GM12891 (cell line): ENCODE measurements around the gene SATB2.

Source experiments
- DNase-seq: peaks from one replicate; pipeline ENCODE4 v3.0.0; 2011; ENCODE audit warnings: low spot score; ENCODE audit not compliant: insufficient read length
- FAIRE-seq: peaks from 2 replicates; lab custom pipeline; 2011; peaks lifted over from hg19 to GRCh38; lab: Jason Lieb, UNC
- PAX5 ChIP-seq: IDR thresholded peaks from 2 replicates; pipeline ENCODE4 v1.6.1; 2011; ENCODE audit warnings: low read length, moderate library complexity, mild to moderate bottlenecking; ENCODE audit not compliant: insufficient read depth, severe bottlenecking
- POLR2A ChIP-seq: IDR thresholded peaks from 2 replicates; pipeline ENCODE4 v1.6.1; 2011; ENCODE audit warnings: low read depth, low read length, control low read depth
- POLR2AphosphoS5 ChIP-seq: IDR thresholded peaks from 2 replicates; pipeline ENCODE4 v1.6.1; 2011; ENCODE audit warnings: low read depth, low read length, control low read depth
- POU2F2 ChIP-seq: IDR thresholded peaks from 2 replicates; pipeline ENCODE4 v1.6.1; 2011; ENCODE audit warnings: low read depth, mild to moderate bottlenecking, control low read depth, low read length, moderate library complexity
- SPI1 ChIP-seq: IDR thresholded peaks from 2 replicates; pipeline ENCODE4 v1.6.1; 2011; ENCODE audit warnings: low read depth, low read length, control low read depth
- TAF1 ChIP-seq: IDR thresholded peaks from 2 replicates; pipeline ENCODE4 v1.6.1; 2011; ENCODE audit warnings: low read depth, low read length, control low read depth

The SATB2 gene

DNA sequence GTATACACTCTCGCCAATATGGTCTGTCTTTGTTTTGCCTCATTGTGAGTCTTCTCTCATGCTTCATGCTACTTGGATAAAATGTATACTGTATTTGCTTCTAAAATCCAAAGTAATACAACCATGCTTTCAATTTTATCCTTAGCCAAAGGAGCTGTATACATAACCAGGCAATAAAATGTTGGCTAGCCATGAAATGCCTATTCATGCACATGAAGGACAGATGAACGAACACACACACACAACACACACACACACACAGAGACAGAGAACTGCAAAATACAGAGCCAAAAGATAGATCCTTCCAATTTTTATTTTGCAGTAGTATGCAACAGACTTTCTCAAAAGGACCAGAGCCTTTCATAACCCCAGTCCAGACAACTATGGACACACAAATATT is 113.7 kb downstream of the SATB2 start:
- DNase-seq (no peak), FAIRE-seq (no peak)
- TF ChIP-seq TAF1 (no peak), POLR2AphosphoS5 (no peak), POU2F2 (no peak), PAX5 (no peak), POLR2A (no peak), SPI1 (no peak)

DNA sequence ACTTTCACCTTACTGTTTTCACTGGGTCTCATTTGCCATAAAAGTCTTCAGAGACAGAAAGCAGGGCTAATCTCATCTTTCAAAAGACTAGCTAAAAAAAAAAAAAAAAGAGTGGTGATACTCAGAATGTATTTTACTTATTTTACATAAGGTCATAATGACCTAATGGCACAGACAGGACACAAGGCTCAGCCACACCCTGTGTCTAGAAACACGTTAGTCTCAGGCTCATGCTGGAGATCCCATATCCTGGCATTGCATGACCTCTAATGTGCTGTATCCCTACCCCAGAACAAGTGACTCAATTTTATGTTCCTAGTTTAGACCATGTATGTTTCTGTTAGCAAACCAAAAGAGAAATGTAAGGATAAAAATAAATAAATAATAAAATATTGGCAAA is 115.4 kb downstream of the SATB2 start:
- FAIRE-seq: no peak
- no peak for DNase-seq
- no peak for TF ChIP-seq POU2F2
- no peak for TF ChIP-seq POLR2A
- TF ChIP-seq SPI1: no peak
- no peak for TF ChIP-seq TAF1
- TF ChIP-seq POLR2AphosphoS5: no peak
- no peak for TF ChIP-seq PAX5

- TF ChIP-seq PAX5 (no peak), SPI1 (no peak), POLR2AphosphoS5 (no peak), TAF1 (no peak), POU2F2 (no peak), POLR2A (no peak)
- FAIRE-seq: no peak
- DNase-seq: no peak
Measured at GRCh38 chr2:199341123-199341522, 116.6 kb downstream of the SATB2 start.

DNA sequence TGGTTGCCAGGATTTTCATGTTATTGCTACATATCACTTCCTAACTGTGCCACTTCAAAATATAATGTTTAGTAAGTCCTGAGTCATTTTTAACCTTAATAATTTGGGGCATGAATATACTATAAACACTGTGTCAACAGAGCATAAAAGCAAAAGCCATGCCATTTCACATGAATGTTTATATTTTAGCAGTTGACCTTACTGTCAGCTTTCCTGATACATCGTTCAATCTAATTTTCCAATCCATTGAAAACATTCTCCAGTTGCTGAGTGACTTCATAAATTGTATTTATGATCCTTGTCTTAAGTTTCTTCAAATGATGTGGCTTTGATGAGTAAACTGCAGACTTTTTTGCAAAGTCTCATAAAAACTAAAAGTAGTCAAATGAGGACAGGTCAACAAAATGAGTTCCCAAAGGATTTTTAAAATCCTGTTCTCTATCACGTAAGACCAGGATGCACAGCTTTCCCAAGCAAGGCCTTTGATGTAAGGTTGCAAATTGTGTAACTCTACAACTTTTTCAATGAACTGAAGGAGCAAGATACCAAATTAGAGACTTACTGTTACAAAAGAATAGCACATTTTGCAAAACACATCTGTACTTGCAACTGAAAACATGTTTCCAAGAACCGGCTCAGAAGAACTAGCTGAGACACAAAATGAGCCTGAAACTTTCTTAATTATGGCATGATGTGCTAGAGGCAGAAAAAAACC is 117.7 kb downstream of the SATB2 start:
- DNase-seq: no peak
- no peak for FAIRE-seq
- TF ChIP-seq POLR2A (no peak), TAF1 (no peak), POLR2AphosphoS5 (no peak), PAX5 (no peak), SPI1 (no peak)

DNA sequence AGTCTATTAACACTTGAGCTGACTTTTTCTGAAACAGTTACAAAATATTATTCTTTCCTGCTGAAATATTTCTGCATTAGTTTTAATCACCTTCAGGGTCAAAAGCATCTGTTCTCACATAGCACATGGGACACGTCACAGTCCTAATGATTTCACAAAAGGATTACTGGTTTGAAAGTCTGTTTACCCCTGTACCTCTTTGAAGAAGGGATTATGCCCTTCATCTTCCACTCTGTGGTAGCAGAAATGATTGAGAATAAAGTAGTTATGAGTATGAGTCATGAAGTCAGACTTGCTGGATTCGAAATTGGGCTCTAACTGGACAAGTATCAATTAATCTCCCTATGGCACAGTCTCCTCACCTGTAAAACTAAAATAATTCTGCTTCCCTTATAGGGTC is 121.2 kb downstream of the SATB2 start:
- no peak for DNase-seq
- TF ChIP-seq SPI1: no peak
- TF ChIP-seq POLR2A: no peak
- TF ChIP-seq PAX5: no peak
- TF ChIP-seq TAF1: no peak
- TF ChIP-seq POLR2AphosphoS5: no peak
- no peak for TF ChIP-seq POU2F2
- no peak for FAIRE-seq

- DNase-seq (no peak), FAIRE-seq (no peak)
- TF ChIP-seq SPI1 (no peak), POU2F2 (no peak), POLR2AphosphoS5 (no peak), PAX5 (no peak), POLR2A (no peak), TAF1 (no peak)
Measured at GRCh38 chr2:199335502-199335901, 122.2 kb downstream of the SATB2 start.

DNA sequence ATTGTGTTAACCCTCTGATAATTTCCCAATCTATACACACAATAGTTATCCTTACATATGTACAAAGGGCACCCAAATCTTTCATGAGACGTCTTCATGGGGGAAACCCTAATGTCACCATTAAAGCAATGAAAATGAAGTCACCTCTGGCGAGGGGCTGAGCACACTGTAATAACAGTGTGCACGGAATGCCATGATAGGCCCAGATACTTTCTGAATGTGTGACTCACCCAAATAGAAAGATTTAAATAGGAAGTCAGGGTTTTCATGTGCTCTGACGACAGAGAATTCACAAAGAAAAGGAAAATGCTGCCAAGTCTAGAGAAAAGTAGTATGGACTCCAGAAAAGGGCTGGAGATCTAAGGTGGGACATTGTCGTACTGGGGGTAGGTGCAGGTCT is 128.3 kb downstream of the SATB2 start:
- DNase-seq: no peak
- FAIRE-seq: no peak
- TF ChIP-seq PAX5 (no peak), POLR2AphosphoS5 (no peak), POLR2A (no peak), POU2F2 (no peak), TAF1 (no peak), SPI1 (no peak)

DNA sequence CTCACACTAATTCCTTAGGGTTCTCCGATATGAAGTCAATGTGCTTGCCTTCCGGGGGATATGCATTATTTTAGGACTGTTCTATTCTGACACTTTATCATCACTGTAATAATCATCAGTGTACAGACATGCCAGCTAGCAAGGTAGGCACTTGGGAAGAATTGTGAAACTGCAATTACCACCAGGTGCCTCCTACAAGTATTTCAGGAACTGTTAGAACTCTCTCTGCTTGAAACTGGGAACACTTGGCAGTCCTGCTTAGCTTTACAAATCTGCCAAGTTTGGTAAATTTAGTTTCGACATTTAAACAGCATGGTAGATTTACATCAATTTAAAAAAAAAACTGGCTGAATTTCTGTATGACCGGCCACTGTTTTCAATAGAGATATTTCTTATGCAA is 128.7 kb downstream of the SATB2 start:
- no peak for TF ChIP-seq TAF1
- no peak for TF ChIP-seq SPI1
- no peak for TF ChIP-seq POU2F2
- TF ChIP-seq POLR2AphosphoS5: no peak
- TF ChIP-seq POLR2A: no peak
- TF ChIP-seq PAX5: no peak
- DNase-seq (no peak), FAIRE-seq (no peak)

DNA sequence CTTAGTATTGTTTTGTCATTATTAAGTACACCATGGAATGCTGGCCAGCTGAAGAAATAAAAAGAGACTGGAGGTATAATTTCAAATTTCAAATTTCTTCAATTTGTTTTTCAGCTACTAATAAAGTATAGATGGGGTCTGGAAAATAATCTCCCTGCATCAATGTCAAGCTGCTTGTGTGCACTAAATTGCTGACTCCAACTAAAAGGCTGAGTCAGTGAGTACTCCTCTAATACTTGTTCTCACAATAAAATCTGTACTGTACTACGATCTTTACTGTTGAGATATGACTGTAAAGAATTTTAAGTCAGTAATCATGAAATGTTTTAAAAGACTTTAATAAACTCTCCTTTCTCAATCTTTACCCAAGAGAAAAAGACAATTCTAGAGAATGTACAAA is 131.9 kb downstream of the SATB2 start:
- no peak for FAIRE-seq
- TF ChIP-seq SPI1 (no peak), POLR2A (no peak), PAX5 (no peak), TAF1 (no peak), POLR2AphosphoS5 (no peak), POU2F2 (no peak)
- no peak for DNase-seq

DNA sequence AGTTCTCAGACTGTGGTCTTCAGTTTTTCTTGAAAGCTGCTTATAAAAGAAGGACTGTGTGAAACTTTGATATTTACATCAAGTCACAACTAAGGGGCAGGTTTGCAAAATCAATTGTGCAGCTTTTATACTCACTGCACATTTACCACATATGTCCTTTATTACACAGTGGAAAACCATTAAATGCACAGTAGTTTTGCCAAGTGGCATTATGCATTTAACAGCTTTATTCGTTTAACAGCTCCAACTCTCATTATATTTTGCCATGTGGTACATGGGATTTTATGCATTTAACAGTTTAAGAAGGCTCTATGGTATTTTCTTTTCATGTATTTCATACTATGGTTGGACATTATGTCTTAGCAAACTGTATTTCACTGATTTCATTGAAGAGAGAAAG is 135.6 kb downstream of the SATB2 start:
- DNase-seq (no peak), FAIRE-seq (no peak)
- no peak for TF ChIP-seq POLR2A
- no peak for TF ChIP-seq PAX5
- TF ChIP-seq POU2F2: no peak
- TF ChIP-seq TAF1: no peak

DNA sequence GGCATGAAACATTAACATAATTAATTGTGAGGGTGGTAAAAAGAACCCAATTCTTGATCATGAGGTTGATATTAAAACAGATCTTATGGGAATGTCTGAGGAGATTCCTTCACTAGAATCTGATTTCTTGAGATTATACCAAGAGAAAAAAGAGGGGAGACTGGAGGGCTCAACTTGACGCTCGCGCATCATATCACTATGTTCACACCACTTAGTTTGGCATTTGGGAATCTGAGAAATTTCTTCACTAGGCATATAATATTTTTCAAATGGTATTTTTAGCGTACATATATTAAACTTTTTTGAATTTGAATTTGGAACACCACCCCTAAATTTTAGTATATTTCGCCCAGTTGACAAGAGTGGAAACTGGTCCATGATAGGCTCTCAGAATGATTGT is 140.1 kb downstream of the SATB2 start:
- FAIRE-seq (no peak), DNase-seq (no peak)

More for the DNA sequence above, 140.1 kb downstream of the SATB2 start:
- no peak for TF ChIP-seq POLR2A
- TF ChIP-seq POLR2AphosphoS5: no peak
- no peak for TF ChIP-seq SPI1
- TF ChIP-seq TAF1: no peak
- TF ChIP-seq POU2F2: no peak
- TF ChIP-seq PAX5: no peak
